ENCODE results near the gene HOXD4.

Gene HOXD4

DNA sequence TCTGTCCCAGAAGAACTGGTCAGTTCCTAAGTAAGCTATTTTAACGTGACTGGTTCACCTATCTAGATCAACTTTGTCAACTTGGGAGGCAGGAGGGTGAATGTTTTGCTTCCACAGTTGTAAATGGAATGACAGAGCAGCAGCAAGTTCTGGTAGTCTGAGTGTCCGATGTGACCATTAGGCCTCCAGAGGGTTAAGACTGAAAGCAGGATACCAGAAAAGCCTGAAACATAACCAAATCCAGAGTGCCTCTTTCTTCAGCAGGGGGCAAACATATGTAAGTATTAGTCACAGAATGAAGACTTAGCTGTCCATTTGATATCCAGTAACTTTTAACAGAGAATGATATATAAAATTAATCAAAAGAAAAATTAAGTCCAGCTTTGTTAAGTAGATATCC is 14.9 kb downstream of the HOXD4 start:
- no peak for DNase-seq
- TF ChIP-seq GATA1 (IDR thresholded peaks at IDR 0.05; ENCODE audit: low read depth, low read length) (no peak), POLR2A (IDR thresholded peaks at IDR 0.05; ENCODE audit: low read length) (no peak)

DNA sequence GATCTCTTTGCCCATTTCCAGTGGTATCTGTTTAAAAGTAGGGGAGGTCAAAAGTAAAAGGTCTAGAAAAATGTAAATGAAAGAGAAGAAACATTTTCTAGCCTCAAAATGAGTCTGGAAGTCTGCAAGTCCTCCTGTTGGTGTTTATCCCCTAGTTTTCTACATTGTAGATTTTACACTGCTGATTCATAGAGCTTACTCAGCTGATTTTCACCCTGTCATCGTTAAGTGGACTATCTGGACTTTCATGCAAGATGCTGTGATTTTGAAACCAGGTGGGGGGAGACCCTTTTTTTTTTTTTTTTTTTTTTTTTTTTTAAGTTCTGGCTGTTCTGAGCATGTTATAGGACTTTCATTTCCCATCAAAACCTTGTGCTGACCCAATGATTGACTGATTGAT is 16.0 kb downstream of the HOXD4 start:
- DNase-seq, result no peak
- TF ChIP-seq POLR2A (IDR thresholded peaks at IDR 0.05; ENCODE audit: low read length) (no peak), GATA1 (IDR thresholded peaks at IDR 0.05; ENCODE audit: low read depth, low read length) (no peak)

DNA sequence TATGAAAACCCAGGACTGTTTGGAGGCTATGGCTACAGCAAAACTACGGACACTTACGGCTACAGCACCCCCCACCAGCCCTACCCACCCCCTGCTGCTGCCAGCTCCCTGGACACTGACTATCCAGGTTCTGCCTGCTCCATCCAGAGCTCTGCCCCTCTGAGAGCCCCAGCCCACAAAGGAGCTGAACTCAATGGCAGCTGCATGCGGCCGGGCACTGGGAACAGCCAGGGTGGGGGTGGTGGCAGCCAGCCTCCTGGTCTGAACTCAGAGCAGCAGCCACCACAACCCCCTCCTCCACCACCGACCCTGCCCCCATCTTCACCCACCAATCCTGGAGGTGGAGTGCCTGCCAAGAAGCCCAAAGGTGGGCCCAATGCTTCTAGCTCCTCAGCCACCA is 17.8 kb downstream of the HOXD4 start:
- TF ChIP-seq GATA1 (IDR thresholded peaks at IDR 0.05; ENCODE audit: low read depth, low read length) (no peak), POLR2A (IDR thresholded peaks at IDR 0.05; ENCODE audit: low read length) (no peak)
- DNase-seq, result no peak

DNA sequence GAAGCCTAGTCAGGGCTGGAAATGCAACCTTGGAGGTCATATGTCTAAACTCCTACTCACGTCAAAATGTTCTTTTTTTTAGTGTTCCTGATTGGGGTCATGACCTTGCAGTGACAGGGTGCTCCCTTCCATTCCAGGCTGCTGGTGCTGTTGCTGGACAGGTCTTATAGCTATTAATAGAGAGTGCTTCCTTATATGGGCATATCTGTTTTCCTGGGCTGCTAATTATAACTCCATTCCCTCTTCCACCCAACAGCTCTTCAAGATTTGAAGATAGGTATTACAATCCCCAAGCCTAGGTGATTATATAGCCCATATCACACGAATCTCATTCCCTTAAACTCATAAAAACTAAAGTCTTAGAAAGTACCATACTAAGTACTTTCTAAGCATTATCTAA is 18.4 kb downstream of the HOXD4 start:
- TF ChIP-seq GATA1 (IDR thresholded peaks at IDR 0.05; ENCODE audit: low read depth, low read length), result no peak
- TF ChIP-seq POLR2A (IDR thresholded peaks at IDR 0.05; ENCODE audit: low read length), result no peak
- DNase-seq, result no peak

DNA sequence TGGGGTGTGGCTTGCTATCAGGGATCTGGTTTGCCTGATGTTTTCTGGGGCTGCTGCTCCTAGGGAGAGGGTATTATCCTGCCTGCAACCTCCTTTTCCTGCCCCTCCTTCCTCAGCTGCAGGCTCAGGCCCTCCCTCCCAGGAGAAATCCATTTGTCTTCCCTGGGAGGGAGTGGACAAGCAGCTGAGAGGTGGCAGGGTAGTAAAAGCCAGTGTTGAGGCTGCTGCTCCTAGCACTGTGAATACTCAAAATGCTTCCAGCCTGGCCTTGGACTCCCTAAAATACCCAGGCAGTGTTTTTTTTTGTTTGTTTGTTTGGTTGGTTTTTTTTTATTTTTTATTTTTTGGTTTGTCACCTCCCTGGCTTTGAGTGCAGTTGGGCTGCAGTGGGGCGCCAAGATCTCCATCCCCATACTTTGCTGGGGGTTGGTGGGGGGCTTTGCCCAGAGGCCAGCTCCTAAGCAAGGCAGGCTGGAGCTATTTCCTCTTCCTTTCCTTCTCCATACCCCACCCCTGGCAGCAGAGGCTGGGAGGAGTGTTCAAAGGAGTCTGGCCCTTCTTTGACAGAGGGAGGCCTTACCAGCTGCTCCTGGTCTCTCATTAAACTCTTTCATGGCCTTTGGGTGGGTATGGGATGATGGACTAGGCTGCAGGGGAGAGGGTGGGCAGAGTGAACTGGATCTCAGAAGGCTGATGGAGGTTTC is 19.4 kb downstream of the HOXD4 start:
- no peak for TF ChIP-seq POLR2A (IDR thresholded peaks at IDR 0.05; ENCODE audit: low read length)
- TF ChIP-seq GATA1 (IDR thresholded peaks at IDR 0.05; ENCODE audit: low read depth, low read length), result no peak
- no peak for DNase-seq

DNA sequence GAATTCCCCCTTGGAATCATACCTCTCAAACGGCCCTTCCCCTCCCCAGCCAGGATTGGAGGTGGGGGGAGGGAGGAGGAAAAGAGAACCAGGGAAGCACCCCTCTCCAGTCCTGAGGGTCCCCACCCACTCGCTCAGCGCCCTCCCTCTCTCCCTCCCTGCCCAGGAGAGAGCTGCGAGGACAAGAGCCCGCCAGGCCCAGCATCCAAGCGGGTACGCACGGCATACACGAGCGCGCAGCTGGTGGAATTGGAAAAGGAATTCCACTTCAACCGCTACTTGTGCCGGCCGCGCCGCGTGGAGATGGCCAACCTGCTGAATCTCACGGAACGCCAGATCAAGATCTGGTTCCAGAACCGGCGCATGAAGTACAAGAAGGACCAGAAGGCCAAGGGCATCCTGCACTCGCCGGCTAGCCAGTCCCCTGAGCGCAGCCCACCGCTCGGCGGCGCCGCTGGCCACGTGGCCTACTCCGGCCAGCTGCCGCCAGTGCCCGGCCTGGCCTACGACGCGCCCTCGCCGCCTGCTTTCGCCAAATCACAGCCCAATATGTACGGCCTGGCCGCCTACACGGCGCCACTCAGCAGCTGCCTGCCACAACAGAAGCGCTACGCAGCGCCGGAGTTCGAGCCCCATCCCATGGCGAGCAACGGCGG is 20.1 kb downstream of the HOXD4 start:
- no peak for DNase-seq
- TF ChIP-seq GATA1 (IDR thresholded peaks at IDR 0.05; ENCODE audit: low read depth, low read length) (no peak), POLR2A (IDR thresholded peaks at IDR 0.05; ENCODE audit: low read length) (no peak)

DNA sequence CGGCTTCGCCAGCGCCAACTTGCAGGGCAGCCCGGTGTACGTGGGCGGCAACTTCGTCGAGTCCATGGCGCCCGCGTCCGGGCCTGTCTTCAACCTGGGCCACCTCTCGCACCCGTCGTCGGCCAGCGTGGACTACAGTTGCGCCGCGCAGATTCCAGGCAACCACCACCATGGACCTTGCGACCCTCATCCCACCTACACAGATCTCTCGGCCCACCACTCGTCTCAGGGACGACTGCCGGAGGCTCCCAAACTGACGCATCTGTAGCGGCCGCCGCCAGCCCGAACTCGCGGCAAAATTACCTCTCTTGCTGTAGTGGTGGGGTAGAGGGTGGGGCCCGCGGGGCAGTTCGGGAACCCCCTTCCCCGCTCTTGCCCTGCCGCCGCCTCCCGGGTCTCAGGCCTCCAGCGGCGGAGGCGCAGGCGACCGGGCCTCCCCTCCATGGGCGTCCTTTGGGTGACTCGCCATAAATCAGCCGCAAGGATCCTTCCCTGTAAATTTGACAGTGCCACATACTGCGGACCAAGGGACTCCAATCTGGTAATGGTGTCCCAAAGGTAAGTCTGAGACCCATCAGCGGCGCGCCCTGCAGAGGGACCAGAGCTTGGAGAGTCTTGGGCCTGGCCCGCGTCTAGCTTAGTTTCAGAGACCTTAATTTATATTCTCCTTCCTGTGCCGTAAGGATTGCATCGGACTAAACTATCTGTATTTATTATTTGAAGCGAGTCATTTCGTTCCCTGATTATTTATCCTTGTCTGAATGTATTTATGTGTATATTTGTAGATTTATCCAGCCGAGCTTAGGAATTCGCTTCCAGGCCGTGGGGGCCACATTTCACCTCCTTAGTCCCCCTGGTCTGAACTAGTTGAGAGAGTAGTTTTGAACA is 20.9 kb downstream of the HOXD4 start:
- no peak for DNase-seq

DNA sequence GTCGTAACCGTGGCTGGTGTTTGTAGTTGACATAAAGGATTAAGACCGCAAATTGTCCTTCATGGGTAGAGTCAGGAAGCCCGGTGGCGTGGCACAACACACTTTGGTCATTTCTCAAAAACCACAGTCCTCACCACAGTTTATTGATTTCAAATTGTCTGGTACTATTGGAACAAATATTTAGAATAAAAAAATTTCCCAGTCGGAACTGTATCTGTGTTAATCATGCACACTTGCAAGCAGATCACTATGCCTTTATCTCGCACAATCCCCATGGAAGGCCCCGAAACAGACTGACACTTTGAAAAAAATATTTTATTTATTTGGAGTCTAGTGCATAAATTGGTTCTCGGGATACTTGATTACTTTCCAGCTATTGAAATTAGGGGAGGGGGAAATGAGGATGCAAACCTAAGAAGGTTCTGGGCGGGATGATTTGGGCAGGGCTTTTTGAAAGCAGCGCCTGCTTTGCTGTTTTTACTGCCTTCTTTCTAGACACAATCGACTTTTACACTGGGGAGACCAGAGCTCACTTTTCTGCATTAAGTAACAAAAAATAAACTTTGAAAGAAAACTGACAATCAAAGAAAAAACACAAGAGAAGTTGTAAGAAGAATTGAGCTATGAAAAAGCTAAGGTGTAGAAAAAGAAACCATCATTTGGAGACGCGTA is 21.7 kb downstream of the HOXD4 start:
- DNase-seq, result no peak
- TF ChIP-seq GATA1 (IDR thresholded peaks at IDR 0.05; ENCODE audit: low read depth, low read length) (no peak), POLR2A (IDR thresholded peaks at IDR 0.05; ENCODE audit: low read length) (no peak)

More for the DNA sequence above, 20.9 kb downstream of the HOXD4 start:
- no peak for TF ChIP-seq POLR2A (IDR thresholded peaks at IDR 0.05; ENCODE audit: low read length)

DNA sequence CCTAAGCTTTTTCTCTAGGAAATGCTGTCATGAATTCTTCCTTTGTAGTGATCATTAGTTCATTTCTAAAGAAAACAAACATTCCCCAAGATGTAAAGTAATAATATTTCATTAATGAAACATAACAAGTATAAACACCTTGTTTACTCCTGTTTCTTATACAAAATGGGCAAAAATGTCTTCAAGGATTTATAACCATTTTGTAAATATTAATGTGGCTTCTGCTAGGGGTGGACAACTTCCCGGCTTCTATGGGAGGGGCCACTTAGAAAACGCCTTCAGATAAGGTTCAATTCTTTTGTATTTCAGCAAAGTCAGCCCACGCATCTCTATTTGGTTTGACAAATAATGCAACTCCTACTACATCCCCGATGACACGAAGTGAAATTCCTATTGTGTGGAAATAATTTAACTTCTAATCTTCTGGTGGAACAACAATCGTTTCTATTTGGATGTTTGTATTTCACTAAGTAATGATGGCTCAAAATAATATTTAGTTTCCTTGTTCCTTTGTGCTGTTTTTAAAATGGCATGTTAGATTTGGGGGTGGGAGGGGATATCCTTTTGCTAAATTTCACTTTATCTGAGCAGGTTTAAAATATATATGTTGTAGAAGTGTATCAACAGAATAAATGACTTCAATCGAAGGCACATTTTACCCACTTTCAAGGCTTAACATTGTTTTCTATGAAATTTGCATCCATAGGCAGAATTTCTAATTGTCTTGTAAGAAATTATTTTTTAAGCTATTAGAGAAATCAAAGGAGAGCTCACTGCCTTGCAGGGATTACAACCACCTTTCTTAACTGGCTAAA is 22.4 kb downstream of the HOXD4 start:
- TF ChIP-seq POLR2A (IDR thresholded peaks at IDR 0.05; ENCODE audit: low read length) (no peak), GATA1 (IDR thresholded peaks at IDR 0.05; ENCODE audit: low read depth, low read length) (no peak)
- no peak for DNase-seq

DNA sequence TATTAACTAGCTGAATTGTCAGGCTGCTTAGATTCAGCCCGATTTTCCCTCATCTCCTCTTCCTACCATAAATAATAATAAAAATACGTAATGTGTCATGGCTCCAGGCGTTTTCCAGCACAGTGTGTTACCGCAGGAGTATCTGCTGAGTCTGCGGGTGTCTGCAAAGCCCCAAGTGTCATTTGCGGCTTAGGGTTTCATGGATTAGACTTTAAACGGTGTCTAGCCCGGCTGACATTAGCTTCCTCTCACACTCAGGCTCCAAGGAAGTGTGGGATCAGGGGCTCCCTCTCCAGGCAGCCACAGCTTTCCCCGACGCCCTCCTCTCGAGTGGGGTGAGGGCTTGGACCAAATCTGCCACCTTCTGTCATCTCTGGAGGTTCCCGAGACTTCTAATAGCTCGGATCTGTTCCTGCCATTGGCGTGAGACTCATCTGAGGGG is 23.1 kb downstream of the HOXD4 start:
- no peak for DNase-seq
- TF ChIP-seq POLR2A (IDR thresholded peaks at IDR 0.05; ENCODE audit: low read length), result no peak
- no peak for TF ChIP-seq GATA1 (IDR thresholded peaks at IDR 0.05; ENCODE audit: low read depth, low read length)

DNA sequence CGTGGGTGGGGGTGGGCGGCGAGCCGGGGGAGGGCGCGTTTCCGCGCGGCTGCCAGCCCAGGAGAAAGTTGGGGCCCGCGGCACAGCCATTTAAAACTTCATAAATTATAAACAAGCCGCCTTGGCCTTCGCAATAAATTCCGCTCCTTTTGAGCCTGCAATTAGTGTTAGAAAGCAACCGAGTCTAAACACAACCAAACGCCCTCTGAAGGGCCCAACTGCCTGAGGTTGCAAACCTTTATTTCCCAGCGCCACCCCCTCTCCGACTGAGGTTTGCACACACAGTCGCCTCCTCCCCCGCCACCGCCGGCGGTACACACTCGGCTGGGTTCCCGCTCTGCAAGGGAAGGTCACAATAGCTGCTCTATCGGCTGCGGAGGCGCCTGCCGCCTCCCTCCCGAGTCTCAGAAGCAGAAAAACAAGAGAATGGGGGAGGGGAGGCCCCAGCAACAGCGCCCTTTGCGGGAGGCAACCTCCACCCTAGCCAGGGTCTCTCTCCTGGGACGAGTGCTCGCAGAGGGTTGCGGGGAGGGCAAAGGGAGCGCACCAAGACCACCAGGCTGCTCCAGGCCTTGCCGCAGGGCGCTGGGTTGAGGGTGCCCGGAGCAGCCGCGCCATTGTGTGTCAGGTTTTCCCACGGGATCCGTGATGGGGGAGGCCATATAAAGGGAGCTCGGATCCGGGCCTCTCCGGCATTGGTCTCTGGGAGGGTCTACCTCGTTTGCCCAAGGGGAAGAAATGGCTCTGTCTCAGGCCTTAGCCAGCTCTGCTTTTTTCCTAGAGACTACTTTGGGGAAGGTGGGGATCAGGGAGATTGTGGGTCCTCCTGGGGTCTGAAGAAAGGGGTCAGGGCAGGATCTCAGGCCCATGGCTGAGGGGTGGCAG is 23.7 kb downstream of the HOXD4 start:
- TF ChIP-seq POLR2A (IDR thresholded peaks at IDR 0.05; ENCODE audit: low read length) (no peak), GATA1 (IDR thresholded peaks at IDR 0.05; ENCODE audit: low read depth, low read length) (no peak)
- DNase-seq, result no peak
